ENCODE results near the gene TRIM10. TPM values are rescaled to one million over a fixed set of nuclear protein-coding genes. Genes with fewer than 3 reads are reported as not detected.

Gene TRIM10
- total and polyA plus RNA-seq, 10 of the 15 experiments (the other 5 are each of a cell fraction or from before 2014, with no cell fraction given), result 0.01 TPM; not detected in 9

- H2AFZ ChIP-seq (ENCODE audit: control insufficient read depth, low read depth, low read length), result no peak overlapping the region
- H3K9ac ChIP-seq (ENCODE audit: control insufficient read depth, insufficient read depth, low read length), result no peak overlapping the region
- ChIA-PET CTCF (interaction anchor here (1.1 to 3.1 kb wide), 4 partner anchors 14 to 48 kb away, joined by 4 to 16 read pairs (median 4); no protein-coding TSS in a partner anchor), SMC1A (ENCODE audit: uncharacterized antibody, unreplicated experiment) (interaction anchor here (0.9 to 1.3 kb wide), 2 partner anchors 9 to 82 kb away, joined by 3 read pairs; no protein-coding TSS in a partner anchor), RAD21 (ENCODE audit: unreplicated experiment) (no interaction called here), POLR2A (no interaction called here)
- H3K4me1 ChIP-seq (ENCODE audit: control insufficient read depth, insufficient read depth, low read length), result no peaks in the 10 kb centered on the region; the same call in 1 of the 2 replicates
- no peak overlapping the region for H3K4me3 ChIP-seq
- no peaks in the 10 kb centered on the region for H3K79me2 ChIP-seq (ENCODE audit: control insufficient read depth, insufficient read depth, low read length)
- FAIRE-seq (no peak), ATAC-seq (no peak), DNase-seq (ENCODE audit: low read depth, low spot score) (no peak)
- no peak overlapping the region for H3K4me2 ChIP-seq (ENCODE audit: control insufficient read depth, insufficient read depth)
- in situ Hi-C loops (cut with MboI), result no loop called here
- H3K36me3 ChIP-seq (ENCODE audit: control insufficient read depth in 2 of 2, insufficient read depth in 2 of 2, low read length in 1 of 2), result no peaks in the 10 kb centered on the region
- no TSS peak for BruUV-seq (replicated peaks)
- 17% methylated on average over 4 of the region's 4 CpGs for WGBS (ENCODE audit: insufficient coverage, insufficient replicate concordance, low lambda C conversion rate, missing lambda C conversion rate)
- no peak overlapping the region for H3K27ac ChIP-seq (ENCODE audit: control insufficient read depth, insufficient read depth)
- no peaks in the 10 kb centered on the region for H3K9me3 ChIP-seq (replicated peaks; ENCODE audit: control insufficient read depth, insufficient read depth, low read length)
- no peaks in the 10 kb centered on the region for H4K20me1 ChIP-seq (ENCODE audit: control insufficient read depth, insufficient read depth)
- peaks cover under 1 to 2% of the 10 kb centered on the region in 2 experiments; a peak in 3 of 4 replicates for H3K27me3 ChIP-seq (replicated peaks in 1 of 2; ENCODE audit: control insufficient read depth in 2 of 2, insufficient read depth in 2 of 2, low read length in 1 of 2)
- intact Hi-C loops (cut with micrococcal nuclease; ENCODE audit: unreplicated experiment), result no loop called here
- no peak for TF ChIP-seq BHLHE40 (IDR thresholded peaks at IDR 0.05; ENCODE audit: borderline replicate concordance in 1 of 2, low read depth in 2 of 2, low read length in 1 of 2)
- no peak for TF ChIP-seq SPI1 (IDR thresholded peaks at IDR 0.05; ENCODE audit: borderline replicate concordance, insufficient read depth, low read depth, low read length)
- TF ChIP-seq, protein P1, sequence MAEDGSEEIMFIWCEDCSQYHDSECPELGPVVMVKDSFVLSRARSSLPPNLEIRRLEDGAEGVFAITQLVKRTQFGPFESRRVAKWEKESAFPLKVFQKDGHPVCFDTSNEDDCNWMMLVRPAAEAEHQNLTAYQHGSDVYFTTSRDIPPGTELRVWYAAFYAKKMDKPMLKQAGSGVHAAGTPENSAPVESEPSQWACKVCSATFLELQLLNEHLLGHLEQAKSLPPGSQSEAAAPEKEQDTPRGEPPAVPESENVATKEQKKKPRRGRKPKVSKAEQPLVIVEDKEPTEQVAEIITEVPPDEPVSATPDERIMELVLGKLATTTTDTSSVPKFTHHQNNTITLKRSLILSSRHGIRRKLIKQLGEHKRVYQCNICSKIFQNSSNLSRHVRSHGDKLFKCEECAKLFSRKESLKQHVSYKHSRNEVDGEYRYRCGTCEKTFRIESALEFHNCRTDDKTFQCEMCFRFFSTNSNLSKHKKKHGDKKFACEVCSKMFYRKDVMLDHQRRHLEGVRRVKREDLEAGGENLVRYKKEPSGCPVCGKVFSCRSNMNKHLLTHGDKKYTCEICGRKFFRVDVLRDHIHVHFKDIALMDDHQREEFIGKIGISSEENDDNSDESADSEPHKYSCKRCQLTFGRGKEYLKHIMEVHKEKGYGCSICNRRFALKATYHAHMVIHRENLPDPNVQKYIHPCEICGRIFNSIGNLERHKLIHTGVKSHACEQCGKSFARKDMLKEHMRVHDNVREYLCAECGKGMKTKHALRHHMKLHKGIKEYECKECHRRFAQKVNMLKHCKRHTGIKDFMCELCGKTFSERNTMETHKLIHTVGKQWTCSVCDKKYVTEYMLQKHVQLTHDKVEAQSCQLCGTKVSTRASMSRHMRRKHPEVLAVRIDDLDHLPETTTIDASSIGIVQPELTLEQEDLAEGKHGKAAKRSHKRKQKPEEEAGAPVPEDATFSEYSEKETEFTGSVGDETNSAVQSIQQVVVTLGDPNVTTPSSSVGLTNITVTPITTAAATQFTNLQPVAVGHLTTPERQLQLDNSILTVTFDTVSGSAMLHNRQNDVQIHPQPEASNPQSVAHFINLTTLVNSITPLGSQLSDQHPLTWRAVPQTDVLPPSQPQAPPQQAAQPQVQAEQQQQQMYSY (CRISPR knock-in tag; IDR thresholded peaks at IDR 0.05), result no peak
- TF ChIP-seq BMI1 (IDR thresholded peaks at IDR 0.05; ENCODE audit: borderline replicate concordance), result no peak
- TF ChIP-seq TBL1XR1 (IDR thresholded peaks at IDR 0.05; ENCODE audit: low read depth, low read length), result no peak
- no peak for TF ChIP-seq WRNIP1 (IDR thresholded peaks at IDR 0.05; ENCODE audit: borderline replicate concordance, low read depth, low read length)
- TF ChIP-seq, protein P2, sequence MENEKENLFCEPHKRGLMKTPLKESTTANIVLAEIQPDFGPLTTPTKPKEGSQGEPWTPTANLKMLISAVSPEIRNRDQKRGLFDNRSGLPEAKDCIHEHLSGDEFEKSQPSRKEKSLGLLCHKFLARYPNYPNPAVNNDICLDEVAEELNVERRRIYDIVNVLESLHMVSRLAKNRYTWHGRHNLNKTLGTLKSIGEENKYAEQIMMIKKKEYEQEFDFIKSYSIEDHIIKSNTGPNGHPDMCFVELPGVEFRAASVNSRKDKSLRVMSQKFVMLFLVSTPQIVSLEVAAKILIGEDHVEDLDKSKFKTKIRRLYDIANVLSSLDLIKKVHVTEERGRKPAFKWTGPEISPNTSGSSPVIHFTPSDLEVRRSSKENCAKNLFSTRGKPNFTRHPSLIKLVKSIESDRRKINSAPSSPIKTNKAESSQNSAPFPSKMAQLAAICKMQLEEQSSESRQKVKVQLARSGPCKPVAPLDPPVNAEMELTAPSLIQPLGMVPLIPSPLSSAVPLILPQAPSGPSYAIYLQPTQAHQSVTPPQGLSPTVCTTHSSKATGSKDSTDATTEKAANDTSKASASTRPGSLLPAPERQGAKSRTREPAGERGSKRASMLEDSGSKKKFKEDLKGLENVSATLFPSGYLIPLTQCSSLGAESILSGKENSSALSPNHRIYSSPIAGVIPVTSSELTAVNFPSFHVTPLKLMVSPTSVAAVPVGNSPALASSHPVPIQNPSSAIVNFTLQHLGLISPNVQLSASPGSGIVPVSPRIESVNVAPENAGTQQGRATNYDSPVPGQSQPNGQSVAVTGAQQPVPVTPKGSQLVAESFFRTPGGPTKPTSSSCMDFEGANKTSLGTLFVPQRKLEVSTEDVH (IDR thresholded peaks at IDR 0.05; ENCODE audit: low read depth, partially characterized antibody), result no peak
- no peak for TF ChIP-seq ZSCAN29 (IDR thresholded peaks at IDR 0.05)
- TF ChIP-seq NFXL1 (IDR thresholded peaks at IDR 0.05; ENCODE audit: borderline replicate concordance), result no peak
- no peak for TF ChIP-seq CHD2 (IDR thresholded peaks at IDR 0.05; ENCODE audit: borderline replicate concordance, low read depth, low read length)
- TF ChIP-seq, protein P3, sequence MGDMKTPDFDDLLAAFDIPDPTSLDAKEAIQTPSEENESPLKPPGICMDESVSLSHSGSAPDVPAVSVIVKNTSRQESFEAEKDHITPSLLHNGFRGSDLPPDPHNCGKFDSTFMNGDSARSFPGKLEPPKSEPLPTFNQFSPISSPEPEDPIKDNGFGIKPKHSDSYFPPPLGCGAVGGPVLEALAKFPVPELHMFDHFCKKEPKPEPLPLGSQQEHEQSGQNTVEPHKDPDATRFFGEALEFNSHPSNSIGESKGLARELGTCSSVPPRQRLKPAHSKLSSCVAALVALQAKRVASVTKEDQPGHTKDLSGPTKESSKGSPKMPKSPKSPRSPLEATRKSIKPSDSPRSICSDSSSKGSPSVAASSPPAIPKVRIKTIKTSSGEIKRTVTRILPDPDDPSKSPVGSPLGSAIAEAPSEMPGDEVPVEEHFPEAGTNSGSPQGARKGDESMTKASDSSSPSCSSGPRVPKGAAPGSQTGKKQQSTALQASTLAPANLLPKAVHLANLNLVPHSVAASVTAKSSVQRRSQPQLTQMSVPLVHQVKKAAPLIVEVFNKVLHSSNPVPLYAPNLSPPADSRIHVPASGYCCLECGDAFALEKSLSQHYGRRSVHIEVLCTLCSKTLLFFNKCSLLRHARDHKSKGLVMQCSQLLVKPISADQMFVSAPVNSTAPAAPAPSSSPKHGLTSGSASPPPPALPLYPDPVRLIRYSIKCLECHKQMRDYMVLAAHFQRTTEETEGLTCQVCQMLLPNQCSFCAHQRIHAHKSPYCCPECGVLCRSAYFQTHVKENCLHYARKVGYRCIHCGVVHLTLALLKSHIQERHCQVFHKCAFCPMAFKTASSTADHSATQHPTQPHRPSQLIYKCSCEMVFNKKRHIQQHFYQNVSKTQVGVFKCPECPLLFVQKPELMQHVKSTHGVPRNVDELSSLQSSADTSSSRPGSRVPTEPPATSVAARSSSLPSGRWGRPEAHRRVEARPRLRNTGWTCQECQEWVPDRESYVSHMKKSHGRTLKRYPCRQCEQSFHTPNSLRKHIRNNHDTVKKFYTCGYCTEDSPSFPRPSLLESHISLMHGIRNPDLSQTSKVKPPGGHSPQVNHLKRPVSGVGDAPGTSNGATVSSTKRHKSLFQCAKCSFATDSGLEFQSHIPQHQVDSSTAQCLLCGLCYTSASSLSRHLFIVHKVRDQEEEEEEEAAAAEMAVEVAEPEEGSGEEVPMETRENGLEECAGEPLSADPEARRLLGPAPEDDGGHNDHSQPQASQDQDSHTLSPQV (IDR thresholded peaks at IDR 0.05), result no peak
- TF ChIP-seq CHD4 (IDR thresholded peaks at IDR 0.05), result no peak
- TF ChIP-seq ZZZ3 (IDR thresholded peaks at IDR 0.05; ENCODE audit: control insufficient read depth, insufficient read length, low read depth), result no peak
These were observed 8.9 kb downstream of the TRIM10 start for GRCh38 chr6:30152016-30152673.
